ENCODE results near the gene SLC25A22.

DNA sequence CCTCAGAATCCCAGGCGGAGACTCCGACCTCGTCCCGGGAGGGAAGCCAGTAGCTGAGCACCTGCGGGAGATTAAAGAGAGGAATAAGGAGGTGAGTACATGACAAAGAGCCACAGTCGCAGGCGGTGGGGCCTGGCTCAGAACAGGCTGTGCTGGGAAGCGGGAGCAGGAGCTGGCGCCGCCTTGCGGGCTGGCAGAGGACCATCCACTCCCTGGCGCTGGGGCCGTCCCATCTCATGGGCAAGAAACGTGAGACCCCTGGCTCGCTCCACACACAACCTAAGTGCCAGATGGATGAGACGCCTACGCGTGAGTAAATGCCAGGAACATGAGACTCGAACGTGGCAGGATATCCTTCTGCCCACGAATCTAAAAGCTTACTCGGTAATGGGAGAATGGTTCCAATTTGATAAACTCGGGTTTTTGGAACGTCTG, 14.5 kb downstream of the SLC25A22 start:
- TF ChIP-seq, protein P1, sequence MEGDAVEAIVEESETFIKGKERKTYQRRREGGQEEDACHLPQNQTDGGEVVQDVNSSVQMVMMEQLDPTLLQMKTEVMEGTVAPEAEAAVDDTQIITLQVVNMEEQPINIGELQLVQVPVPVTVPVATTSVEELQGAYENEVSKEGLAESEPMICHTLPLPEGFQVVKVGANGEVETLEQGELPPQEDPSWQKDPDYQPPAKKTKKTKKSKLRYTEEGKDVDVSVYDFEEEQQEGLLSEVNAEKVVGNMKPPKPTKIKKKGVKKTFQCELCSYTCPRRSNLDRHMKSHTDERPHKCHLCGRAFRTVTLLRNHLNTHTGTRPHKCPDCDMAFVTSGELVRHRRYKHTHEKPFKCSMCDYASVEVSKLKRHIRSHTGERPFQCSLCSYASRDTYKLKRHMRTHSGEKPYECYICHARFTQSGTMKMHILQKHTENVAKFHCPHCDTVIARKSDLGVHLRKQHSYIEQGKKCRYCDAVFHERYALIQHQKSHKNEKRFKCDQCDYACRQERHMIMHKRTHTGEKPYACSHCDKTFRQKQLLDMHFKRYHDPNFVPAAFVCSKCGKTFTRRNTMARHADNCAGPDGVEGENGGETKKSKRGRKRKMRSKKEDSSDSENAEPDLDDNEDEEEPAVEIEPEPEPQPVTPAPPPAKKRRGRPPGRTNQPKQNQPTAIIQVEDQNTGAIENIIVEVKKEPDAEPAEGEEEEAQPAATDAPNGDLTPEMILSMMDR (IDR thresholded peaks at IDR 0.05): peak; percentile 14 to 63 (median 31)
- no peak for TF ChIP-seq POLR2A (IDR thresholded peaks at IDR 0.05)

Data from testis (tissue), 2 donors.